ENCODE results near the gene HLA-DQA1.

DNA sequence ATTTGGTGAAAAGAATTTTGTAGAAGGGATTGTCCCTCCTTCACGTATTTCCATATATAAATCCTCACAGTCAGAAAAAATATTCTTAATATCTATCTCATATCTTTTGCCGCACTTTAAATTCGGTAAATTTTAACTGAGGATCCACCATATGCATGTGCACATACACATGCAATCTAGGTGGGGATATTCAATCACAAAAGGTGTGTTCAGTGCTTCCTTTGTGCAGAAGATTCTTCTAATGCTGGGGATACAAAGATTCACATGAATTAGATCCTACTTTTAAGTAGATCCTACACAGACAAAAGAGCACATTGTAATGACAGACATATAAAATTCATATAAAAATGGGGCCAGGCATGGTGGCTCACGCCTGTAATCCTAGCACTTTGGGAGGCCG is 34.0 kb upstream of the HLA-DQA1 start:
- TF ChIP-seq, protein P1, sequence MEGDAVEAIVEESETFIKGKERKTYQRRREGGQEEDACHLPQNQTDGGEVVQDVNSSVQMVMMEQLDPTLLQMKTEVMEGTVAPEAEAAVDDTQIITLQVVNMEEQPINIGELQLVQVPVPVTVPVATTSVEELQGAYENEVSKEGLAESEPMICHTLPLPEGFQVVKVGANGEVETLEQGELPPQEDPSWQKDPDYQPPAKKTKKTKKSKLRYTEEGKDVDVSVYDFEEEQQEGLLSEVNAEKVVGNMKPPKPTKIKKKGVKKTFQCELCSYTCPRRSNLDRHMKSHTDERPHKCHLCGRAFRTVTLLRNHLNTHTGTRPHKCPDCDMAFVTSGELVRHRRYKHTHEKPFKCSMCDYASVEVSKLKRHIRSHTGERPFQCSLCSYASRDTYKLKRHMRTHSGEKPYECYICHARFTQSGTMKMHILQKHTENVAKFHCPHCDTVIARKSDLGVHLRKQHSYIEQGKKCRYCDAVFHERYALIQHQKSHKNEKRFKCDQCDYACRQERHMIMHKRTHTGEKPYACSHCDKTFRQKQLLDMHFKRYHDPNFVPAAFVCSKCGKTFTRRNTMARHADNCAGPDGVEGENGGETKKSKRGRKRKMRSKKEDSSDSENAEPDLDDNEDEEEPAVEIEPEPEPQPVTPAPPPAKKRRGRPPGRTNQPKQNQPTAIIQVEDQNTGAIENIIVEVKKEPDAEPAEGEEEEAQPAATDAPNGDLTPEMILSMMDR (conservative IDR thresholded peaks at IDR 0.05), result no peak
- TF ChIP-seq EZH2 (IDR thresholded peaks at IDR 0.05; ENCODE audit: low read depth), result no peak

Data from PC-9 (cell line).